Measurements from ENCODE around the gene DDX59.

The DDX59 gene

DNA sequence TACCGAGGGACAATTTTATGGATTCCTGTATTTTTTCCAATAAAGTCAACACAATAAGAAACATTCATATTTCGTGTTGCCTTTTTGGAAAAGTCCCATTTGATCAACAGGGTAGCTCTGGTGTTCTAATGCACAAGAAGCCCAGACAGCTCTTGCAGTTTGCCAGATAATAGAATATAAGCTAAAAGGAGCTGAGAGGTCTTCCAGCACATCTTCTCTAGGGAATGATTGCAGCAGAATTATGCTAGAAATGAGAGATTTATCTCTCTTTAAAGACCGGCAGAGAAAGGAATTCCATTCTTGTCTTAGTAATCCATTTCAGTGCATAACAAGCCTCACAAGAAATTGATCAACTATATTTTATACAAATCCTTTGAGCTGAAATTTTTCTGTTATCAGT, 25.0 kb upstream of the DDX59 start:
- Histone ChIP-seq H3K9me3 (ENCODE audit: control insufficient read depth in 5 of 5, low read length in 5 of 5) (no peaks in the 10 kb centered on the region), H3K27me3 (ENCODE audit: control insufficient read depth in 5 of 5, insufficient read depth in 4 of 5, low read length in 5 of 5) (no peaks in the 10 kb centered on the region), H3K27ac (ENCODE audit: low read depth, low read length) (no peak overlapping the region), H3K9ac (ENCODE audit: low read length in 5 of 5) (no peak overlapping the region), H3K4me1 (ENCODE audit: control insufficient read depth in 5 of 5, insufficient read depth in 5 of 5, low read length in 5 of 5) (peaks cover 0 to 4% (median 0%) of the 10 kb centered on the region in 5 donors), H3K36me3 (ENCODE audit: control insufficient read depth in 5 of 5, insufficient read depth in 5 of 5, low read length in 5 of 5) (no peaks in the 10 kb centered on the region), H3K4me3 (ENCODE audit: low read depth in 1 of 5, low read length in 5 of 5) (no peak overlapping the region)

DNA sequence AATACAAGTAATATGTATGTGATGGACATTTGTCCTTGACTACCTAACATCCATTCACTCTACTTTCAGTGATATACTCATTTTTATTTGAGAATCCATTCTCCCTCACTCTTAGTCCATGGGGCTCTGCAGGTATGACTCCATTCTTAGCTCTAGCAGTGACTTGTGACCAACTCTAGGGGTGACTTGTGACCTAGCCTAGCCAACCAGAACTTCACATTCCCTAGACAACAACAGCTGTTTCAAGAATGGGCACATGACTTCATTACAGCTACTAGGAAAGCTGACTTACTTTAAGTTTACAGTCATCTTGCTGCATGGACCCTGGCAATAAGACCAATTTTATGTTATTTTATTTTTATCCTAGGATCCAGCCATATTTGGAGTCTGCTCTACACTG, 23.6 kb upstream of the DDX59 start:
- Histone ChIP-seq H3K9me3 (ENCODE audit: control insufficient read depth in 5 of 5, low read length in 5 of 5) (no peaks in the 10 kb centered on the region), H3K4me3 (ENCODE audit: low read depth in 1 of 5, low read length in 5 of 5) (no peak overlapping the region), H3K27me3 (ENCODE audit: control insufficient read depth in 5 of 5, insufficient read depth in 4 of 5, low read length in 5 of 5) (no peaks in the 10 kb centered on the region), H3K27ac (ENCODE audit: low read depth, low read length) (no peak overlapping the region), H3K4me1 (ENCODE audit: control insufficient read depth in 5 of 5, insufficient read depth in 5 of 5, low read length in 5 of 5) (peaks cover 0 to 4% (median 0%) of the 10 kb centered on the region in 5 donors), H3K36me3 (ENCODE audit: control insufficient read depth in 5 of 5, insufficient read depth in 5 of 5, low read length in 5 of 5) (no peaks in the 10 kb centered on the region), H3K9ac (ENCODE audit: low read length in 5 of 5) (no peak overlapping the region)

DNA sequence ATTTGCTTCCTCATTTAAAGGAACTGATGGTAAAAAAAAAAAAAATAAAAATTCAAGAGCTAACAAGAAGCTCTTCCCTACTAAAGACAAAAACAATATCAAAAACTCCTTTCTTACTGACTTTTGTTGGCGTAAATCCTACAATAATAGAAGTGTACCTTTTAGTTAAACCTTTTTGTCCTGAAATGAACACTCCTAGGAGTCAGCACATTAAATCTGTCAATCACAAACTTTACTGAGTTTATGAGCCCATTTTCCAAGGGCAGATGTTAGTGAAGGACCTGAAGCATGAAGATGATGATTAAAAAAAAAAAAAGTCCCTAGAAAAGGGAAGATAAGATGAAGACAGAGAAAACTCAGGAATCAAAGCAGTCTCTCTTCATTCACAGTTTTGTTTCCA, 22.6 kb upstream of the DDX59 start:
- peaks cover 0 to 4% (median 0%) of the 10 kb centered on the region in 5 donors for H3K4me1 ChIP-seq (ENCODE audit: control insufficient read depth in 5 of 5, insufficient read depth in 5 of 5, low read length in 5 of 5)
- H3K27ac ChIP-seq (ENCODE audit: low read depth, low read length): no peak overlapping the region
- no peak overlapping the region for H3K4me3 ChIP-seq (ENCODE audit: low read depth in 1 of 5, low read length in 5 of 5)
- H3K9me3 ChIP-seq (ENCODE audit: control insufficient read depth in 5 of 5, low read length in 5 of 5): no peaks in the 10 kb centered on the region
- no peak overlapping the region for H3K9ac ChIP-seq (ENCODE audit: low read length in 5 of 5)
- no peaks in the 10 kb centered on the region for H3K36me3 ChIP-seq (ENCODE audit: control insufficient read depth in 5 of 5, insufficient read depth in 5 of 5, low read length in 5 of 5)
- no peaks in the 10 kb centered on the region for H3K27me3 ChIP-seq (ENCODE audit: control insufficient read depth in 5 of 5, insufficient read depth in 4 of 5, low read length in 5 of 5)

DNA sequence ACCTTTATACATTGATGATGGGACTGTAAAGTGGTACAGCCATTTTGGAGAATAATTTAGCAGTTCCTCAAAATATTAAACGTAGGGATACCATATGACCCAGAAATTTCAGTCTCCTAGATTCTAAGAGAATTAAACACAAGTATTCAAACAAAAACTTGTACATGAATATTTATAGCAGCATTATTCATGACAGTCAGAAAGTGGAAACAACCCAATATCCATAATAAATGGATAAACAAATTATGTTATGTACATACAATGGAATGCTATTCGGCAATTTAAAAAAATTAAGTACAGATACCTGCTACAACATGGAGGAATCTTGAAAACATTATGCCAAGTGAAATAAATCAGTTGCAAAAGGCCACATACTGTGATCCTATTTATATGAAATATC, 16.9 kb upstream of the DDX59 start:
- no peak overlapping the region for H3K9ac ChIP-seq (ENCODE audit: low read length in 5 of 5)
- H3K9me3 ChIP-seq (ENCODE audit: control insufficient read depth in 5 of 5, low read length in 5 of 5): no peaks in the 10 kb centered on the region
- no peaks in the 10 kb centered on the region for H3K27me3 ChIP-seq (ENCODE audit: control insufficient read depth in 5 of 5, insufficient read depth in 4 of 5, low read length in 5 of 5)
- H3K4me1 ChIP-seq (ENCODE audit: control insufficient read depth in 5 of 5, insufficient read depth in 5 of 5, low read length in 5 of 5): no peaks in the 10 kb centered on the region
- no peaks in the 10 kb centered on the region for H3K36me3 ChIP-seq (ENCODE audit: control insufficient read depth in 5 of 5, insufficient read depth in 5 of 5, low read length in 5 of 5)
- no peak overlapping the region for H3K27ac ChIP-seq (ENCODE audit: low read depth, low read length)
- no peak overlapping the region for H3K4me3 ChIP-seq (ENCODE audit: low read depth in 1 of 5, low read length in 5 of 5)

DNA sequence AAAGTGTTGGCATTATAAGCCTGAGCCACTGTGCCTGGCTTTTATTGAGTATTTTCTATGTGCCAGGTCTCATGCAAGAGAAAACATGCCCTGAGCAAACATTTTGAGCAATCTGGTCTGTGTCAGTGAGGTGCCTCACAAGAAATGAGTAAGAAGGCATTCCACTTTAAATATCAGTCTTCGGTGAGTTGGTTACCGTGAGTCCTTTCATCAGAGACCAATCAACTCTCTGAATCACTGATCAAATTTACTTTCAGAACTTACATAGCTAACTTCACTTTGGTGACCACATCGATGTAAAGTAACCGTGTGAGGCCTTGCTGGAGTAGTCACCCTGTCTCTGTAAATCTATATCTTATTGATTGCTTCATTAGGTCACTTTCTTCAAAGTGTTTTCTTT, 14.3 kb upstream of the DDX59 start:
- H3K9ac ChIP-seq (ENCODE audit: low read length in 5 of 5): no peak overlapping the region
- H3K9me3 ChIP-seq (ENCODE audit: control insufficient read depth in 5 of 5, low read length in 5 of 5): no peaks in the 10 kb centered on the region
- H3K4me3 ChIP-seq (ENCODE audit: low read depth in 1 of 5, low read length in 5 of 5): no peak overlapping the region
- no peaks in the 10 kb centered on the region for H3K27me3 ChIP-seq (ENCODE audit: control insufficient read depth in 5 of 5, insufficient read depth in 4 of 5, low read length in 5 of 5)
- no peaks in the 10 kb centered on the region for H3K36me3 ChIP-seq (ENCODE audit: control insufficient read depth in 5 of 5, insufficient read depth in 5 of 5, low read length in 5 of 5)
- no peaks in the 10 kb centered on the region for H3K4me1 ChIP-seq (ENCODE audit: control insufficient read depth in 5 of 5, insufficient read depth in 5 of 5, low read length in 5 of 5)
- no peak overlapping the region for H3K27ac ChIP-seq (ENCODE audit: low read depth, low read length)

DNA sequence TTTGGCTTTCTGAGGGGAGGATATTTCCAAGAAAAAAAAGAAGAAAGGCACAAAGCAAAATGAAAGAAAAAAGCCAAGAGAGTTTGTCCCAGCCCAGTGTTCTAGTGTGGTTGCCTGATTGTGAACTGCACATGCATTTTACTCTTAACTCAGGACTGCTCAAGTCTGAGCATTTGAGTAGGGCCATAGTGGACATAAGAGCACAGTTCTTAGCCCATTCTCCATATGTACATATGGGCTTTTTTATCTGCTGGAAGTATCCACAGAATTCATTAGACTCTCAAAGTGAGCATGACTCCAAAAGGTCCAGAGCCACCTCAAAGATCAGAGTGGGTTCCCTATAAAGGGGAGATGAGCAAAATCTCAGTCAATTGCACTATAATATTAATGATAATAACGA, 13.6 kb upstream of the DDX59 start:
- Histone ChIP-seq H3K4me1 (ENCODE audit: control insufficient read depth in 5 of 5, insufficient read depth in 5 of 5, low read length in 5 of 5) (no peaks in the 10 kb centered on the region), H3K4me3 (ENCODE audit: low read depth in 1 of 5, low read length in 5 of 5) (no peak overlapping the region), H3K9me3 (ENCODE audit: control insufficient read depth in 5 of 5, low read length in 5 of 5) (no peaks in the 10 kb centered on the region), H3K27me3 (ENCODE audit: control insufficient read depth in 5 of 5, insufficient read depth in 4 of 5, low read length in 5 of 5) (no peaks in the 10 kb centered on the region), H3K27ac (ENCODE audit: low read depth, low read length) (no peak overlapping the region), H3K36me3 (ENCODE audit: control insufficient read depth in 5 of 5, insufficient read depth in 5 of 5, low read length in 5 of 5) (no peaks in the 10 kb centered on the region), H3K9ac (ENCODE audit: low read length in 5 of 5) (no peak overlapping the region)

DNA sequence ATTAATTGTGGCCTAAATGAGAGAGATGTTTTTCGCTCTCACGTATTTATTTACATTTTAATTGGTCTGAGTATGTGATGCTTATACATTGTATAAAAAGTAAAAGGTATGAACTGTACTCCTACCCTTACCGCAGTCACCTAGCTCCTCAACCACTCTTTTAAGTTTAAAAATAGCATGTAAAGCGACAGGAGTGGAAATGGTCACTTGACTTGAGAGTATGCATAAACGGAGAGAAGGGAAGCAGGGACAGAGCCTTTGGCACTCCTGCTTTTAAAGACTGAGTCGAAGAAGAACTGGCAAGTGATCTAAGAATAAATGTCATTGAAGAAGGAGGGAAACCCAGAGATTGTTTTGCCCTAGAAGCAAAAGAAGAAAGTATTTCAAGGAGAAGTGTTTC, 11.5 kb upstream of the DDX59 start:
- H3K36me3 ChIP-seq (ENCODE audit: control insufficient read depth in 5 of 5, insufficient read depth in 5 of 5, low read length in 5 of 5): no peaks in the 10 kb centered on the region
- no peaks in the 10 kb centered on the region for H3K9me3 ChIP-seq (ENCODE audit: control insufficient read depth in 5 of 5, low read length in 5 of 5)
- no peaks in the 10 kb centered on the region for H3K27me3 ChIP-seq (ENCODE audit: control insufficient read depth in 5 of 5, insufficient read depth in 4 of 5, low read length in 5 of 5)
- H3K27ac ChIP-seq (ENCODE audit: low read depth, low read length): no peak overlapping the region
- H3K4me3 ChIP-seq (ENCODE audit: low read depth in 1 of 5, low read length in 5 of 5): no peak overlapping the region
- no peaks in the 10 kb centered on the region for H3K4me1 ChIP-seq (ENCODE audit: control insufficient read depth in 5 of 5, insufficient read depth in 5 of 5, low read length in 5 of 5)
- no peak overlapping the region for H3K9ac ChIP-seq (ENCODE audit: low read length in 5 of 5)

DNA sequence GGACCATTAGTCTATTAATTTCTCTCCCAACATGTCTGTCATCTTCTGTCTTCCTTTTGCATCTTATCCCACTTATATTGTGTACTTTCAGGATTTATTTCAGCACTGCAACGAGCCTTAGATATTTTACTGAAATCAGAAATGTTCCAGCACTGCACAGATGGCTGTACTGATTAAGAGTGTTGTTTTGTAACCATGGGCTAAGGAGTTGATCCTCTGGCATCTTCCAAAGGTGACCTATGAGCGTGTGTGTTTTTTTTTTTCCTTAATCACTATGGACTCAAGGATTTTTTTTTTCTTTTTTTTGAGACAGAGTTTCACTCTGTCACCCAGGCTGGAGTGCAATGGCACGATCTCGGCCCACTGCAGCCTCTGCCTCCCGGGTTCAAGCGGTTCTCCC, 7.1 kb upstream of the DDX59 start:
- Histone ChIP-seq H3K4me3 (ENCODE audit: low read depth in 1 of 5, low read length in 5 of 5) (no peak overlapping the region), H3K4me1 (ENCODE audit: control insufficient read depth in 5 of 5, insufficient read depth in 5 of 5, low read length in 5 of 5) (no peaks in the 10 kb centered on the region), H3K9ac (ENCODE audit: low read length in 5 of 5) (no peak overlapping the region), H3K27me3 (ENCODE audit: control insufficient read depth in 5 of 5, insufficient read depth in 4 of 5, low read length in 5 of 5) (no peaks in the 10 kb centered on the region), H3K27ac (ENCODE audit: low read depth, low read length) (no peak overlapping the region), H3K36me3 (ENCODE audit: control insufficient read depth in 5 of 5, insufficient read depth in 5 of 5, low read length in 5 of 5) (no peaks in the 10 kb centered on the region), H3K9me3 (ENCODE audit: control insufficient read depth in 5 of 5, low read length in 5 of 5) (no peaks in the 10 kb centered on the region)

DNA sequence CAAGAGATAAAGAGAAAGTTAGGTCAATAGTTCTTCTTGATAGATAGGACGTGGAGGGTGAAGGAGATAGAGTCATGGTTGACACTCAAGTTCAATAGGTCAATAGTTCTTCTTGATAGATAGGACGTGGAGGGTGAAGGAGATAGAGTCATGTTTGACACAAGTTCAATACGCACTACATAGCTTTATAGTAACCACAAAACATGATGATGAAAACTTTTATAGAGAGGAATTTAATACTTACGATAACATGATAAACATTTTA, 5.8 kb upstream of the DDX59 start:
- no peak overlapping the region for H3K9ac ChIP-seq (ENCODE audit: low read length in 5 of 5)
- peaks cover 0 to 5% (median 4%) of the 10 kb centered on the region in 5 donors for H3K4me1 ChIP-seq (ENCODE audit: control insufficient read depth in 5 of 5, insufficient read depth in 5 of 5, low read length in 5 of 5)
- H3K4me3 ChIP-seq (ENCODE audit: low read depth in 1 of 5, low read length in 5 of 5): no peak overlapping the region
- H3K36me3 ChIP-seq (ENCODE audit: control insufficient read depth in 5 of 5, insufficient read depth in 5 of 5, low read length in 5 of 5): no peaks in the 10 kb centered on the region
- H3K27ac ChIP-seq (ENCODE audit: low read depth, low read length): no peak overlapping the region
- no peaks in the 10 kb centered on the region for H3K27me3 ChIP-seq (ENCODE audit: control insufficient read depth in 5 of 5, insufficient read depth in 4 of 5, low read length in 5 of 5)
- no peaks in the 10 kb centered on the region for H3K9me3 ChIP-seq (ENCODE audit: control insufficient read depth in 5 of 5, low read length in 5 of 5)

DNA sequence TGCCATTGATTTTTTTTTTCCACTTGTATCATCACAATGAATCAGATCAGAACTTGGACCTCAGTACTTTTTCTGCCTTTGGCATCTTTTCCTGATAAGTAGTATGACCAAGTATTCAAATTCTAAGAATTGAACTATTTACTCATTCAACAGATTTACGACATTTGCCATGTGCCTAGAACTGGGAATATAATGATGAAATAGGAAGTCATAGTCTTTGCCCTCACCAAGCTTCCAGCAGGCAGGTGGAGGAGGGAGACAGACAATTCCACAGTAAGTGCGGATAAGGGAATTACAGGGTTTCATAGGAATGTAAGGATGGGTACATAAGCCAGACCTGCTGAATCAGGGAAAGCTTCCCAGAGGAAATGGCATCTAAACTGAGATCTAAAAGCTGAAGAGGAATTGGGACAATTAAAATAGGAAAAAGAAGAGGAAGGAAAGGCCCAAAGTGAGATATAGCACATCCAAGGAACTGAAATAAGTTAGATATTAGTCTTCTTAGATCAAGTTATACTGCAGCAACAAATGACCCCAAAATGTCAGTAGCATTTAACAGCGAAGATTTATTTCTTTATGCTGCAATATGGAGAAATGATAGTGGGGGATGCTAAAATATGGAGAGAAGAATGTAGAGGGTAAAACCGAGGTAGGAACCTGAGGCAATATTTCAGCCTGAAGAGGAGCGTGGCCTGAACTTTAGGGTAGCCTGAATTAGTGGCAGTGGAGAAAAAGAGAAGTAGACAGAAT, 5.3 kb upstream of the DDX59 start:
- Histone ChIP-seq H3K36me3 (ENCODE audit: control insufficient read depth in 5 of 5, insufficient read depth in 5 of 5, low read length in 5 of 5) (no peaks in the 10 kb centered on the region), H3K27ac (ENCODE audit: low read depth, low read length) (no peak overlapping the region), H3K9ac (ENCODE audit: low read length in 5 of 5) (no peak overlapping the region), H3K9me3 (ENCODE audit: control insufficient read depth in 5 of 5, low read length in 5 of 5) (no peaks in the 10 kb centered on the region), H3K4me1 (ENCODE audit: control insufficient read depth in 5 of 5, insufficient read depth in 5 of 5, low read length in 5 of 5) (peaks cover 0 to 8% (median 7%) of the 10 kb centered on the region in 5 donors), H3K4me3 (ENCODE audit: low read depth in 1 of 5, low read length in 5 of 5) (no peak overlapping the region), H3K27me3 (ENCODE audit: control insufficient read depth in 5 of 5, insufficient read depth in 4 of 5, low read length in 5 of 5) (no peaks in the 10 kb centered on the region)
